GM19043 (cell line): ENCODE results near the gene PRR23E.

ENCODE experiments used
- ATAC-seq: cut with Tn5 transposase; IDR thresholded peaks from one replicate; pipeline ENCODE4 v1.9.1; 2021; ENCODE audit warnings: low read depth; ENCODE audit not compliant: unreplicated experiment

The PRR23E gene

DNA sequence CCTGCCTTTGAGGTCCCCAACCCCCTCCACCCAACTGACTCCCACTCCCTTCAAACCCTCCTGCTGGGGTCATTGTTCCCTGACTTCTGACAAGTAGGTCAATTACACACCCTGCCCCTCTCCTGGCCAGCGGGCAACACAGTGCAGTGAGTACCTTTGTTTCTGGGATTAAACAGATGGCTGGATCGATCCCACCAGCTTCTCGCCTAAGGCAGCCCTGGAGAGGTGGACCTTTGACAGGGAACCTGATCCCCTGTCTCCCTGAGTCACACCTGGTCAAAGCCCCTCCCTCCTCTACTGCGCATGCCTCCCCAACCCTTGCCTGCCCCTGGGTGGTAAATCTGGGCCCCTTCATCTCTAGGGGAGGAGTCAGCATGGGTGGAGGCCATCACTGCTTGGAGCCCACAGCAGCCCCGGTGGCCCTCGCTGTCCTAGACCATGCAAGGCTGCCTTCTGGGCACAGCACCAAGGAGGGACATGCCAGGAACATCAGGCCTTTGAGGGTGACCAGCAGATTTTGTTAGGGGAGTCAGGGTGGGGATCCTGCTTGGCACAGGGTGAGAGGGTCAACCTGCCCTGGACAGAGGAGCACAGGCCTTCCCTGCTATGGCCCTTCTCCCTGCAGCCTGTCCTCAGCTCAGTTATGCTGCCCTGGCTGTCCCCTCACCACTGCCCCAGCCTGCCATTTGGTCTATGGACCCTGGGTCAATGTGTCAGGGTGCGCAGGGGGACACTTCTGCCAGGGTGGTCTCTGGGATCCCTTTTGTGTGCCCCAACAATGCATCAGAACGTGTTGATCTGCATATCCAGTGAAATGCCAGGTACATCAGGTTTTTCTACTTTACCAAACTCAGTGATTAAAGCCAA is 9.8 kb upstream of the PRR23E start:
- ATAC-seq = no peak

DNA sequence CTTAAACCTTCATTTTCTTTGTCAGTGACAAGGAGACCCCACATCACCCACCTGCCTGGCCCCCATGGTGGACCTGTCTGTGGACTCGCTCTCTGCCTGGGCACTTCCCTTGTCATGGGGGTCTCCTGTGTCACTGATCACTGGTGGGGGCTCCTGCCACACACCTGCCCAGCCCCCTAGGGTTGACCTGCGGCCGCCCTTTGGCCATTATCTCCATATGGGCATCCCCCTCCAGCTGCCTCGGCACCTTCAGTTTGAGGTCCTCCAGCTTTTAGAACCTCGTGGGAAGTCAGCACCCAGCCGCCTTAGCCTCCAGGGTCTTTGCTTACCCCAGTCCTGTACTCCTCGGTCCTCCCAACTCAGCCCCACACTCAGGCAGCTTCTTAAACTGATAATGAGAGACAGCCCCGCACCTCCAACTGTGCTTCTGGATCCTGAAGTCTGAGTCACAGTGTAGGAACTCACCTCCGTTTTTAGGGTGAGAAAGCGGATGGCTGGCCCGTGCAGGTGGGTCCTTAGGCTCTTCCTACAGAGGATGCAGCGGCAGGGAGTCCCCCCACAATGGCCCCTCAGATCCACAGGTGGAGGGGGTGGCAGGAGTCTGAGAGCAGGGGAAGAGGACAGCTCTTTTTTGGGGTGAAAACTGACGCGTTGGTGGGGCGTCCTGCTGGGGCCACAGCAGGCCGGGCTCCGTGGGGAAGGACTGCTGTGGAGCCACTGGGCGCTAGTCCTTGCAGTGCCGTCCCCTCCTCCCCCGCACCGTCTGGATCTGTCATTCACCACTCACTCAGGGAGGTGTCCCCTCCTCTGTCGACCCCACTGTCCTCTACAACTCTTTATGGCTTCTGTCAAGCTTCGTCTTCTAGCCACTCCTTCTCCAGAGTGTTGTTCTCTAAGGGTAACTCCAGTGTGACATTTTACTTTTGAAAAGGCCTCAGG is 8.7 kb upstream of the PRR23E start:
- ATAC-seq = no peak

GRCh38 chr3:127184870-127185216 is 8.1 kb upstream of the PRR23E start:
- ATAC-seq = no peak

DNA sequence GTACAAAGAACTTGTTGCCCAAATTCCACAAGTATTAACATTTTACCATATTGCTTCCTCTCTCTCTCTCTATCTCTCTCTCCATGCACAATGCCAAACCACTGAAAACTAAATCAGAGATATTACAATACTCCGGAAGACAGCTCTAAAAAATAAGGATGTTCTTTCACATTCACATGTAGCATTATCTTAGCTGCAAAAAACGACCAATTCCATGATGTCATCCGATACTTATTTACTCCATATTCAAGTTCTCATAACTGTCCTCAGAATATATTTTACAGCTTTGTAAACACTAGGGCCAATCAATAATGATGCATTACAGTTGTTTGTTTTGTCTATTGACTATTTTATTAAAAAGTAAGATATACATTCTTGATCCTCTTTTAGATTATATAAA is 7.7 kb upstream of the PRR23E start:
- no peak for ATAC-seq

- no peak for ATAC-seq
Measured at GRCh38 chr3:127185962-127186674, 6.8 kb upstream of the PRR23E start.

DNA sequence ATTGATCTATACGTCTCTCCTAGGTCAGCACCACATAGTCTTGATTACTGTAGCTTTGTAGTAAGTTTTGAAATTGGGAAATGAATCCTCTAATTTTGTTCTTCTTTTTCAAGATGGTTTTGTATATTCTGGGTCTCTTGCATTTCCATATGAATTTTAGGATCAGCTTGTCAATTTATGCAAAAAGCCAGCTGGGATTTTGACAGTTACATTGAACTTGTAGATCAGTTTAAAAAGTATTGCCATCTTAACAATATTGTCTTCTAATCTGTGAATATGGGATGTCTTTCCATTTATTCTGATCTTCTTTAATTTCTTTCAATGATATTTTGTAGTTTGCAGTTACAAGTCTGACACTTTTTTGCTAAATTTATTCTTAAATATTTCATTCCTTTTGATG is 5.6 kb upstream of the PRR23E start:
- ATAC-seq = no peak

DNA sequence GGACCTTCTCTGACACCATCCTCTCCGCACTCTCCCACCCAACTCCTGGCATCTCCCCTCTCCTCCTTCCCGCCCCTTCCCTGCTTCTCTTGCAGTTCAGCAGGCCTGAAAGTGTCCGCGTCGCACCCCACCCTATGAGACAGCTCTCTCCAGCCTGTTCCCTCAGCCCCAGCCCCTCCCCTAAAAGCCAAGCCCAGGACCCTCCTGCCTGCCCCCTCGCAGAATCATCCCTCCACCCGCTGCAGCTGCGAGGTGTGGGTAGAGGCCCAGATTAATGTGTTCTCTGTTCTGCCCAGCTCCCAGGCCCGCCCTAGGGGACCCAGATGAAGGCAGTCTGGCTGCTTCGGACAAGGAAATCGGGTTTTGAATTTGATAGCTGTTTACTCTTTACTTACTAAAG is 410 bp downstream of the PRR23E start:
- ATAC-seq = no peak

GRCh38 chr3:127193775-127194174 is 844 bp downstream of the PRR23E start:
- ATAC-seq = no peak

DNA sequence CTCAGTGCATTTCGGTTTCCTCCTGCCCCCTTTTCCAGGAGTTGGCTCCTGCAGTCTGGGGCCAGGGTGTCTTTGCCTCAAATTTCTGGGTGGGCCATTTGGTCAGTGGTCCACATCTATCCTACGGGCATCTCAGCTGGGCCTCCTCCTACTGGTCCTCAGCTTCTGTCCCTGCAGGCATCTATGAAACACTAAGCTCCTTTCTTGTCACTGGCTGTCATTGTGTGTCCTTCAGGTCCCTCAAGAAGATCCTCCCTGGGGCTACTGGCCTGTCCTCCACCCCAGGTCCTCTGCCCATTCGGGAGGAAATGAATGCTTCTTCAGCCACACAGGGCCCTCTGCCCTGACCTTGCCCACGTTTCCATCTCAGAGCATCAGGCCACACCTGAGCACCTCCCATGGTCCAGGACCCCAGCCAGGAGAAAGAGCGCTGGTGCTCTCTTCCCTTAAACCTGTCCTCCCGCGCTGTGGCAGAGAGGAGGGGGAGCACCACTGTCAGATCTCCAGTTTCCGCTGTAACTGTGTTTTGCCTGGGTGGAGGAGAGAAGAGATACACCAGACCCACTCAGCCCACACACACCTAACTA is 1.8 kb downstream of the PRR23E start:
- no peak for ATAC-seq

DNA sequence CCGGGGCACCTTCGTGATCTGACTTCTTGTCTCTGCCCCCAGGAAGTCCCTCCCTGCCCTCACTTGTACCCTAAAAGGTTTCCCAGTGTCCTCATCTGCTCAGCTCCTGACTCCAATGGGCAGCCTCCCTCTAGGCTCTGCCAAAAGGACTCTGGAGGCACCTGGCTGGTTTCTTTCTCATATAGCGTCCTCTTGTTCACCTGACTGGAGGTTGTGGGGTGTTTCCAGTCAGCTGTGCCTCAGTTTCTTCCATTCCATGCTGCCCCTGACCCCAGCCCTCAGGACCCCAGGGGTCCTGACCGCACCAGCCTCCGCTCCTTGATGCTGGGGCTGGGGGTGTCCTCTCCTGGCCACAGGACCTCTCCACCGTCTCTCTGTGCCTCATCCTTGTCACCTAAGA is 2.5 kb downstream of the PRR23E start:
- ATAC-seq = no peak

DNA sequence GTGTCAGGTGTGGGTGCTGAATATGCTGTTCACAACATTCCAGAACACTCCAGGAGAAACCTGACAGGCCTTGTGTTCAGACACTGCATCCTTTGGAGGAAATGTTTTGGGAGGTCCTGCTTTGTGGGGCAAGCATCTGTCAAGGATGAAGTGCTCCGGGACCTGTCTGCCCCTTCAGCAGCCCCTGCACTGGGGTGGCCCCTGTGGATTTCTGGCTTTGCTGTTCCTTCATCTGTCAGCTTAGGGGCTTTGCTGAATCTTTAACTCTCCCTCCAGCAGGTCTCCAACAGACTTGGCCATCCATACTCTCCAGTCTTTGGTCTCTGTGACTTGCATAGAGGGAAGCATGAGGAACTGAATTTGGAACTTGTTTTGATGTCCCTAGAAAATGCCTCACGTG is 3.1 kb downstream of the PRR23E start:
- ATAC-seq = no peak

DNA sequence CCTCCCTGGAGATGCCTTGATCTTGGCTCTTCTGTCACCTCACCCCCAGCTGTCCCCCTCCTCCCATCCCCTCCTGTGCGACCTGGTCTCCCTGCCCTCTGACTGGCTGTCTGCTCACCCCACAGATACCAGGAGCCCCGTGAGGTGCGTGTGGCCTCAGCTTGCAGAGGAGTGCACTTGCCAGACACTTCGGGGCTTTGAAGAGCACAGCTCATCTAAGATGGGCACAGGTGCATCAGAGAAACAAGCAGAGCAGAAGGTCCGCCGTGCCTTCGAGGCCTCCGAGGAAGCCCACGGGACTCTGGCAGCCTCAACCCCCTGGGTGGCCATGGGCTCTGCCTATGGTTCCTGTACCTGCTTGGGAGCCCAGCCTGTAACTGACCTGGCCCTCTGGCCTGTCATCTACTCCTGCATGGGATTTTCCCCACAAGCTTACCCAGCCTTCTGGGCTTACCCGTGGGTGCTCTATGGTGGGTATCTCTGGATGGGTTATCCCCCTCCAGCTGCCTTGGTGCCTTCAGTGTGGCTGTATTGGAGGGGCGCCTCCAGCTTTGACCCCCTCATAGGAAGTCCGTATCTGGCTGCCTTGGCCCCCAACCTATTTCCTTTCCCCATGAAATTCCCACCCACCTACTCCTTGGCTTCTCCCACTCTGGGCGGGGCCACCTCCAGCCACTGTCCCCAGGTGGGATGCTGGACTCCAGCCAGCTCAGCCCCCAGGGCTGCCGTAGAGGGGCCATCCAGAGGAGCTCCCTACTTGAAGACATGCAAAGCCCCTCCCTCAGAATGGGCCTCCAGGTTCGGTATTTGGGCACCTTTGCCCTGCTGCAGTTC is 3.8 kb downstream of the PRR23E start:
- ATAC-seq = no peak

DNA sequence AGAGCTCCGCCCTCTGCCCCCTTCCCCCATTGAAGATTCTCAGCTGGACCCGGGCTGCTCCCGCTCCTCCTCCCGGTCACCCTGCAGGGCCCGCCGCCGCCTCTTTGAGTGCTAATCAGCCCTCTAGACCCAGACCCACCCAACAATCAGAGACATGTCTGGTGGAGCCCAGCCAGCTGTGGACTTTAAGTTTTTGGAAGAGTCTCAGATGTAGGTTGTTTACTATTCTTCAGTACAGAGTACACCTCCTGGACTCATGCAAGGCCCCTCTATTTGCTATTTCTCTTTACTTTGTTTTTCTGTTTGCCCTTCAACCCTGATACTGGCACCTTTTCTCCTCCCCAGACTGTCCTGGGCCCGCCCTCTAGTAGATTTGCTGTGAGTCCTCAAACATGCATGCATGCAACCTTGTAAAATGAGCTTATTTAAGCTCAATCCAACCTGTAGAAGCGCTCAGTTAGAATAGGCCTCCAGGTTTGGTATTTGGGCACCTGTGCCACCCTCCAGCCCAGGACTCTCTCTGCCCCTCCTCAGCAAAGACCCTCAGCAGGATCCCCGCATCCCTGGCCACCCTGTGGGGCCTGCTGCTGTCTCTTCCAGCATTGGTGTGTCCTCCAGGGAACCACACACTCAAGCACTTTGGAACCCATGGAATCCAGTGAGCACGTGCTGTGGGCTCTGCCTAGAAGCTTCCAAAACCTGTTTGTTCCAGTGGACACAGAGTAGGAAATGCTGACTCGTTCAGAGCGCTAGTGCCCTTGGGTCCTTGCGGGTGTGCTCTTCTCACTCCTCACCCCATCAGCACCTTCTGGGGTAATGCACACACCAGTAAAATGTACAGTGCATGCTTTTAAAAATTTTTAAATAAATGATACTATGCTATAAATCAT is 4.6 kb downstream of the PRR23E start:
- ATAC-seq = no peak

DNA sequence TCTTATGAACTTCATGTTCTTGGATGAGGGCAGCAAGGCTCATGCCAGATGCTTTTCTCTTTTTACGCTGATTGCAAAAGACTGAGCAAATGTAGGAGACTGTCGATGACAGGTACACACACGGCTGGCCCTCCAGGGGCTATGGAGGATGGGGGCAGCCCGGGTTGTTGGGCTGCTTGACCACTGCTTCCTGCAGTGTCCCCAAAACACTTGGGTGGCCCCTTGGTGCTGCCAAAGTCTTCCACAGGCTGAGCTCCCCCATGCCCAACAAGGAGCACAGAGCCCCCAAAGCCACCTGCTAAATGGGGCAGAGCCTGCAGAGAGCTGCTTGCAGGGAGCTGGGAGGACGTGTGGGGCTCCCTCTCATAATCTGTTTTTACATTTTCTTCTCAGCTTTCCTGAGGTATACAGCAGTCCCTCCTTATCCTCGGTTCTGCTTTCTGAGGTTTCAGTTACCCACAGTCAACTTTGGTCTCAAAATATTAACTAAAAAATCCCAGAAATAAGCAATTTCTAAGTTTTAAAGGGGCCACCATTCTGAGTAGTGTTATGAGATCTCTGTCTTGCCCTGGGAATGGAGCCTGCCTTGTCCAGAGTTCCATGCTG is 7.3 kb downstream of the PRR23E start:
- ATAC-seq = no peak

- no peak for ATAC-seq
Measured at GRCh38 chr3:127203024-127203423, 10.1 kb downstream of the PRR23E start.

GRCh38 chr3:127204841-127205582 is 12.1 kb downstream of the PRR23E start:
- ATAC-seq = no peak

GRCh38 chr3:127206154-127206553 is 13.2 kb downstream of the PRR23E start:
- no peak for ATAC-seq
